Karpas-422 (cell line): Measurements from ENCODE around the gene COMMD1. TPM values are rescaled to one million over a fixed set of nuclear protein-coding genes. Genes with fewer than 3 reads are reported as not detected.

Experiments used
- DNase-seq: peaks from one replicate; pipeline ENCODE4 v3.0.0-alpha.2; 2015
- H2AFZ ChIP-seq: fragments of 200-600 bp; sonication (generic); 2 replicates; pipeline ENCODE4 v1.6.1; 2014; ENCODE audit warnings: antibody characterized with exemption, low read length, mixed read lengths
- H3K27ac ChIP-seq: fragments of 200-600 bp; sonication (generic); 2 replicates; pipeline ENCODE4 v1.5.1; 2014; ENCODE audit warnings: mild to moderate bottlenecking, low read length, moderate library complexity
- H3K27me3 ChIP-seq: fragments of 200-600 bp; sonication (generic); 2 replicates; pipeline ENCODE4 v1.6.1; 2014; ENCODE audit warnings: low read length, mixed read lengths
- H3K36me3 ChIP-seq: fragments of 200-600 bp; sonication (generic); 2 replicates; pipeline ENCODE4 v1.6.1; 2014; ENCODE audit warnings: low read length, mixed read lengths; ENCODE audit not compliant: insufficient read depth
- H3K4me1 ChIP-seq: fragments of 200-600 bp; sonication (generic); 2 replicates; pipeline ENCODE4 v1.6.1; 2014; ENCODE audit warnings: mild to moderate bottlenecking, low read length, mixed read lengths
- H3K4me2 ChIP-seq: fragments of 200-600 bp; sonication (generic); 2 replicates; pipeline ENCODE4 v1.6.1; 2014; ENCODE audit warnings: low read length, low read depth, mild to moderate bottlenecking; ENCODE audit not compliant: poor library complexity, severe bottlenecking
- H3K4me3 ChIP-seq: fragments of 200-600 bp; sonication (generic); 2 replicates; pipeline ENCODE4 v1.5.1; 2014; ENCODE audit warnings: mild to moderate bottlenecking, antibody characterized with exemption, low read length, mixed read lengths
- H3K79me2 ChIP-seq: fragments of 200-600 bp; sonication (generic); 2 replicates; pipeline ENCODE4 v1.6.1; 2014; ENCODE audit warnings: mild to moderate bottlenecking, low read length, mixed read lengths
- H3K9ac ChIP-seq: fragments of 200-600 bp; sonication (generic); 2 replicates; pipeline ENCODE4 v1.6.0; 2014; ENCODE audit warnings: low read length
- H3K9me2 ChIP-seq: fragments of 200-600 bp; sonication (generic), shearing (Covaris generic); replicated peaks from 2 replicates; pipeline ENCODE4 v1.6.0; 2014; ENCODE audit warnings: mild to moderate bottlenecking, low read length, moderate library complexity; ENCODE audit not compliant: insufficient read depth
- H3K9me3 ChIP-seq: fragments of 300-700, 200-600 bp; sonication (generic); 2 replicates; pipeline ENCODE4 v1.6.1; 2014; ENCODE audit warnings: low read length, mixed read lengths
- H4K20me1 ChIP-seq: fragments of 200-600 bp; sonication (generic); 2 replicates; pipeline ENCODE4 v1.6.1; 2014; ENCODE audit warnings: mild to moderate bottlenecking, antibody characterized with exemption, low read length, low read depth; ENCODE audit not compliant: insufficient read depth
- total RNA-seq: library from RNA; depleted of rRNA; stranded (reverse); fragments of >200 nt; shearing (Covaris generic); gene quantifications from 2 replicates; pipeline ENCODE4 v1.2.3, GENCODE V29; 2014; ENCODE audit warnings: low replicate concordance

The COMMD1 gene
- total RNA-seq, 1 experiment from 2014 or later = 33.3 TPM

DNA sequence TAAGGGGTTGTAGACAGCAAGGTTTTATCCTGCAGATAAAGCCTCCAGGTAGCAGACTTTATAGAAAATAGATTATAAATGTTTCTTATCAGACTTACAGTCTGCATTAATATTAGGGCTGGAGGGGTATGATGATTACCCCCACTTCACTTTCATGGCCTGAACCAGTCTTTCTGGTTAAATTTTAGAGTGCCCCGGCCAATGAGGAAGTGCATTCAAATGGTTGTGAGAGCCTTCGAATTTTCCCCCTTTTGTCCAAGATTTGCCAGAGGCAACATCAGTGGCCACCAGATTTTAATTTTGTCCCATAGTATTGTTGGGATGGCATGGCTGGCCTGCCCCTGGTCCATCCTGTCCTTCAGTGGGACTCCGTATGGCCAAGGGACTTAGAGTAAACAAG, 31.6 kb downstream of the COMMD1 start:
- Histone ChIP-seq H3K36me3 (no peaks in the 10 kb centered on the region), H4K20me1 (peaks cover 12% of the 10 kb centered on the region; the same call in 1 of the 2 replicates), H3K79me2 (no peaks in the 10 kb centered on the region), H3K9ac (no peak overlapping the region), H2AFZ (no peak overlapping the region), H3K9me2 (no peaks in the 10 kb centered on the region), H3K27me3 (no peaks in the 10 kb centered on the region), H3K9me3 (no peaks in the 10 kb centered on the region), H3K4me2 (no peak overlapping the region), H3K4me3 (no peak overlapping the region), H3K4me1 (no peaks in the 10 kb centered on the region), H3K27ac (no peak overlapping the region)
- DNase-seq = no peak

DNA sequence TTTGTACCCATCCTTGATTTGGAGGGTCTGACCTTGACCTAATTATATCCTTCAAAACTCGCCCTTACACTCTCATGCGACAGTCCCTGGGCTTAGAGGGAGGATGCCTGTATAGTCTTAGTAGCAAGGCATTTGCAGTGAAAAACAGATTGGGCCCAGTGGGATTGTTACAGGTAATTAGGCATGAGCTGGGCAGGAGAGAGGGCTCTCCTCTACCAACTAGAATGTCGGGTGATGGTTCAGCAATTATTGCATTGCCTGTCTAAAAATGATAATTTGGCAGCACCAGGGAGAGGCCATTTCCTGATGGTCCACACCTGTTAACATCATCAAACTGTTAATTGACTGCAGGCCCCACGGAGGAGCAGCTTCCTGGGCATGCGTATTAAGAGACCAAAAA, 32.4 kb downstream of the COMMD1 start:
- no peaks in the 10 kb centered on the region for H3K79me2 ChIP-seq

DNA sequence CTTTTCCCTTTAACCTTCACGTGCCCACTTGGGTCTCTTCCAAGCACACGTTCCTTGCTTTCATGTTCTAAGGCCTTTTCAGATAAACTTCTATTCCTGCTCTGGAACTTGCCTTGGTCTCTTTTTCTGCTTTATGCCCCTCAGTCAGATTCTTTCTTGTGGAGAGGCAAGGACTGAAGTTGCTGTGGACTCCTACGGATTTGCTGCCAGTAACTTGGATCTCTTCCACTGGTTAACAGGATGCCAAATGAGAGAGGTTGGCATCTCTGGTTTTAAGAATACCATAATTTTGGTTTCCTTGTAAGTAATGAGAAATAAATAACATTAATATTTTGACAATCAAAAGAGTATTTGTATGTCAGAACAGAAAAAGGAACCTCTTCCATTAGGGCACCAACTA, 33.0 kb downstream of the COMMD1 start:
- Histone ChIP-seq H3K9ac (no peak overlapping the region), H3K4me3 (no peak overlapping the region), H3K27me3 (no peaks in the 10 kb centered on the region), H3K36me3 (no peaks in the 10 kb centered on the region), H2AFZ (no peak overlapping the region), H3K9me3 (no peaks in the 10 kb centered on the region), H4K20me1 (peaks cover 12% of the 10 kb centered on the region; the same call in 1 of the 2 replicates), H3K4me2 (no peak overlapping the region), H3K79me2 (no peaks in the 10 kb centered on the region), H3K4me1 (no peaks in the 10 kb centered on the region), H3K9me2 (no peaks in the 10 kb centered on the region), H3K27ac (no peak overlapping the region)
- DNase-seq = no peak

More for the DNA sequence above, 32.4 kb downstream of the COMMD1 start:
- H3K4me1 ChIP-seq = no peaks in the 10 kb centered on the region
- no peaks in the 10 kb centered on the region for H3K36me3 ChIP-seq
- H2AFZ ChIP-seq = no peak overlapping the region
- peaks cover 12% of the 10 kb centered on the region; the same call in 1 of the 2 replicates for H4K20me1 ChIP-seq
- no peaks in the 10 kb centered on the region for H3K9me2 ChIP-seq
- no peak overlapping the region for H3K27ac ChIP-seq
- H3K9me3 ChIP-seq = no peaks in the 10 kb centered on the region
- DNase-seq = no peak
- H3K27me3 ChIP-seq = no peaks in the 10 kb centered on the region
- no peak overlapping the region for H3K4me3 ChIP-seq
- no peak overlapping the region for H3K9ac ChIP-seq
- no peak overlapping the region for H3K4me2 ChIP-seq

DNA sequence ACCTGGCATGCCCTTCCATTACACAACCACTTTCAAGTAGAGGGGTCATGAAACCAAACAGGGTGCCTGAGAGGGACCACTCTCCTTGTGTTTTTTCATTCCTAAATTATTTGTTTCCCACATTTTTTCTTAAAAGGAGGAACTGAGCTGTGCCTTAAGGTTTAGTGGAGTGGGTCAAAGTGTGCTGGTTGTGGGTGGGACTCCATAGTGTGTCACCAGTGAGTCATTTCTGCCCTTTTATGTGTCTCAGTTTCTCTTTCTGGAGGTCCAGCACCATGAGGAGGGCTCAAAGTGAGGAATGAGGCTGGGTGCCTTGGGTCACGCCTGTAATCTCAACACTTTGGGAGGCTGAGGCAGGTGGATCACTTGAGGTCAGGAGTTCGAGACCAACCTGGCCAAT, 37.8 kb downstream of the COMMD1 start:
- no peaks in the 10 kb centered on the region for H3K9me3 ChIP-seq
- H2AFZ ChIP-seq = no peak overlapping the region
- no peaks in the 10 kb centered on the region for H3K9me2 ChIP-seq
- H3K9ac ChIP-seq = no peak overlapping the region
- 0 out of 2 replicates have a peak, but pooled peaks cover 8% of the 10 kb centered on the region for H4K20me1 ChIP-seq
- H3K4me1 ChIP-seq = no peaks in the 10 kb centered on the region
- no peaks in the 10 kb centered on the region for H3K27me3 ChIP-seq
- H3K4me2 ChIP-seq = no peak overlapping the region
- no peaks in the 10 kb centered on the region for H3K79me2 ChIP-seq
- H3K27ac ChIP-seq = no peak overlapping the region
- H3K36me3 ChIP-seq = no peaks in the 10 kb centered on the region
- H3K4me3 ChIP-seq = no peak overlapping the region
- no peak for DNase-seq

DNA sequence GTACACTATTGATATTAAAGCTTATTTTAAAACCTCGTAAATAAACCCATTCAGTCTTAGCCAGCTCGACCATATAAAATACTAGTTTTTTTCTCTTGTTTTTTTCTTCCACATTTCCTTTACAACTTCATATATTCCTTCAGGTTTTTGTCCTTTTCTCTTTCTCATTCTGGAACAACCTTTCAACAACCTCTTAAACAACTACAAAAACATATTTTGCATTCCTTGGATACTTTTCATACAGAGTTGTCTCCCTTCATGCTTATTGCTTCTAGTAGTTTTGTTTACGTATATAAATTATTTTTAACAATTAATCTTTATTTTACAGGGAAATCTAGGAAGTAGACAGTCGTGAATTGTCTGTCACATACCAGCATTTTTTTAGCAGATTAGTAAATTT, 41.2 kb downstream of the COMMD1 start:
- Histone ChIP-seq H2AFZ (no peak overlapping the region), H3K27ac (no peak overlapping the region), H3K79me2 (no peaks in the 10 kb centered on the region), H3K27me3 (no peaks in the 10 kb centered on the region), H3K9me2 (no peaks in the 10 kb centered on the region), H4K20me1 (no peaks in the 10 kb centered on the region), H3K4me2 (no peak overlapping the region), H3K9me3 (no peaks in the 10 kb centered on the region), H3K4me3 (no peak overlapping the region), H3K4me1 (no peaks in the 10 kb centered on the region), H3K9ac (no peak overlapping the region), H3K36me3 (no peaks in the 10 kb centered on the region)
- no peak for DNase-seq

DNA sequence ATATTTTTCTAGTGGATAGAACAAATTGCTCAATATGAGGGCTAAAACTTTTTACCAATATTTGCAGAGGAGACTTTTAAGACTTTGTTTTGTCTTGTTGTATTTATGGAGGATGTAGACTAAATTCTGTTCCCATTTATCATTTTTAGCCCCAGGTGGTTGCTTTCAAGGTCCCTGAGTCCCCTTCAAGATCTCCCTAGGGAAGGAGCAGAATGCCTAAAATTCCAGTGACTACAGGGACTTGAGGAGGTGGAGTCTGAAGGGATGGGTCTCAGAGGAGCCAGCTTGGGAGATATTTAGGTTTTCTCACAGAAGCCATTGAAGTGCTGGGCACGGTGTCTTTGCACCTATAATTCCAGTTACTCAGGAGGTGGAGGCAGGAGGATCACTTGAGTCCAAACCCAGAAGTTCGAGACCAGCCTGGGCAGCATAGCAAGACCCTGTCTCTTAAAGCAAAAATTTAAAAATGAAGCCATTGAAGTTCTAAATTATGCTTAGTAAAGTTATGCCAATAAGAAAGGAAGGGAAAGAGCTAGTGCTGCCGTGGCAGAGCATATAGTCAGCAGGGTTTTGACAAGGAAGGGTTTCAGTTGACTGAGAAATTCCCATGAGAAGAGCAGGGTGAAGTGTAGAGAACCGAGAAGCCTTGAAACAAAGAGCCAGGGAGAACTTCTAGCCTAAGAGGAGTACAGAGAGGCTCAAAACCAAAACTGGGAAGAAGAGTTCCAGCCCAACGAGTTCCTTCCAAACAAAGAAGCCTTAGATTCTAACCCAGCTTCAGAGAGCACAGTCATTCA, 43.4 kb downstream of the COMMD1 start:
- Histone ChIP-seq H3K9me3 (no peaks in the 10 kb centered on the region), H3K4me2 (no peak overlapping the region), H3K27me3 (no peaks in the 10 kb centered on the region), H2AFZ (no peak overlapping the region), H3K9me2 (no peaks in the 10 kb centered on the region), H3K79me2 (no peaks in the 10 kb centered on the region), H3K4me3 (no peak overlapping the region), H4K20me1 (no peaks in the 10 kb centered on the region; the same call in 1 of the 2 replicates), H3K27ac (no peak overlapping the region), H3K4me1 (no peaks in the 10 kb centered on the region), H3K36me3 (no peaks in the 10 kb centered on the region), H3K9ac (no peak overlapping the region)
- no peak for DNase-seq

DNA sequence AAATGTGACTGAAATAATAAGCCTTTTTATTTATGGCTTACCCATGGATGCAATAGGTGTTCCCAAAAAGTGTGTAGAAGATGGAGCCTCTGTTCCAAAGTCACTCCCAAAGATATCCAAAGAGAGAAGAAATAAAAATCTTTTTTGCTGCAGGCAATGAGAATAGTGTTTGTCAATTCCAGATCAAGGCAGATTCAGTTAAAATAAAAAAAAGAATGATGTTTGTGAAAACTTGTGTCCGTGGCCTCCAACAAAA, 43.9 kb downstream of the COMMD1 start:
- Histone ChIP-seq H3K27ac (no peak overlapping the region), H3K27me3 (no peaks in the 10 kb centered on the region), H3K36me3 (no peaks in the 10 kb centered on the region), H3K4me3 (no peak overlapping the region), H3K79me2 (no peaks in the 10 kb centered on the region), H3K9me3 (no peaks in the 10 kb centered on the region), H3K9me2 (no peaks in the 10 kb centered on the region), H3K9ac (no peak overlapping the region), H2AFZ (no peak overlapping the region), H4K20me1 (no peaks in the 10 kb centered on the region; the same call in 1 of the 2 replicates), H3K4me2 (no peak overlapping the region), H3K4me1 (no peaks in the 10 kb centered on the region)
- DNase-seq = no peak

DNA sequence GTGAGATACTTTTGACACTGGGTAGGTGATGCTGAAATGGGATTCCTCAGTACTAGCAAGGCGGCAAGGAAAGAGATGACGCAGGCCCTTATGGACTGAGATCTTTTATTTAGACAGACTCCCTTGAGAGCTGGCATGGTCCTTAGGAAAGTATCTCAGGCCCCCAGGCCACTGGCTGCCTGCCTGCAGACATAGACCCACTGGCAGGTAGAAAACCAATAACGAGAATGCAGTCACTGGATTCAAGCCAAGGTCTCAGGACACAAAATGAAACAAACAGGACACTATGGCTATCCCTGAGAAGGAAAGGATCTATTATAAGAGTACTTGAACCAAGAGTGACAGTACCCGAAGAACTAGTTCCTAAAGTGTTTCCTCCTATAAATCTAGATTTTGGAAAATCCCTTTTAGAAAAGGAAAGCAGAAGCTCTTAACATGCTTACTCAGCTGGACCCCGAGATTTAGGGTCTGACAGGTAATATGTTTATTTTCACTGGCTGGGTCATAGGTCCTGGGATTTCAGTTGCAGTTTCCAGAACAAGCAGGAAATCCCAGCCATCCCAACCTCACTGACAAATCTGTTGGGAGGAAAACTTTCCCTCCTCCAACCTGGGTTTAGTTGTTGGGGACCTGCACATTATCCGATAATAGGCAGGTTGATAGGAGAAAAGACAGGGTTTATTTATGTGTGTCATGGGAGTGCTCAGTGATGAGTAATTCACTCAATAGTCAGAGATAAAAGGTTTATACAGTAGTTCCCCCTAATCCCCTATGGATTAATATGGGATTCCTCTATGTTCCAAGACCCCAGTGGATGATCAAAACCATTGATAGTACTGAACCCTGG, 44.5 kb downstream of the COMMD1 start:
- Histone ChIP-seq H3K27me3 (no peaks in the 10 kb centered on the region), H3K4me1 (no peaks in the 10 kb centered on the region), H3K36me3 (no peaks in the 10 kb centered on the region), H3K9me2 (no peaks in the 10 kb centered on the region), H3K9me3 (no peaks in the 10 kb centered on the region), H3K9ac (no peak overlapping the region), H3K4me2 (no peak overlapping the region), H2AFZ (no peak overlapping the region), H3K79me2 (no peaks in the 10 kb centered on the region), H4K20me1 (no peaks in the 10 kb centered on the region; the same call in 1 of the 2 replicates), H3K4me3 (no peak overlapping the region), H3K27ac (no peak overlapping the region)
- no peak for DNase-seq
